Naive thymus-derived CD8-positive, alpha-beta T cell (primary cell): ENCODE measurements around the gene PPARG. TPM values are rescaled to one million over a fixed set of nuclear protein-coding genes. Genes with fewer than 3 reads are reported as not detected.
"Not testable (repeated sequence)": the region's sequence is repeated elsewhere in the genome, so short reads cannot be mapped to it uniquely, and the experiment has no call there.

Source experiments
- ATAC-seq, 2 donors: fragments of 150-1000 bp; cut with Tn5 transposase in 1 of 2; sonication (Bioruptor Pico), chemical (Tn5 transposase) in 1 of 2; 1 replicate in 1 of 2; 2 replicates in 1 of 2; pipeline ENCODE4 v1.10.0; 2021; ENCODE audit warnings: mild to moderate bottlenecking in 2 of 2, moderate library complexity in 2 of 2
- POLR2A ChIA-PET: fragments of 350-600 bp; sonication (Branson Sonifier 250); formaldehyde crosslinking; loops from one replicate; lab custom pipeline; 2021; ENCODE audit warnings: antibody characterized with exemption; lab: Charles Lee
- DNase-seq, 10 donors: peaks; one replicate each; pipeline versions ENCODE4 v3.0.0 to v3.0.0-alpha.2; 2020 to 2022
- H3K27ac Mint-ChIP-seq, 10 donors: one replicate each; pipeline ENCODE4 v1.8.0; 2020 to 2022; ENCODE audit warnings: mild to moderate bottlenecking in 10 of 10, mixed read lengths in 10 of 10, moderate library complexity in 4 of 10, inconsistent platforms in 1 of 10
- H3K27me3 Mint-ChIP-seq, 5 donors: one replicate each; pipeline ENCODE4 v1.8.0; 2021 to 2022; ENCODE audit warnings: mixed read lengths in 5 of 5
- H3K36me3 Mint-ChIP-seq, 3 donors: one replicate each; pipeline ENCODE4 v1.8.0; 2020 to 2022; ENCODE audit warnings: mixed read lengths in 3 of 3, mild to moderate bottlenecking in 2 of 3, inconsistent platforms in 1 of 3
- H3K4me1 Mint-ChIP-seq, 4 donors: one replicate each; pipeline ENCODE4 v1.8.0; 2021 to 2022; ENCODE audit warnings: mixed read lengths in 4 of 4
- H3K4me3 Mint-ChIP-seq, 10 donors: one replicate each; pipeline ENCODE4 v1.8.0; 2020 to 2022; ENCODE audit warnings: mild to moderate bottlenecking in 10 of 10, mixed read lengths in 10 of 10, moderate library complexity in 6 of 10, inconsistent platforms in 1 of 10
- H3K9me3 Mint-ChIP-seq, 9 donors: one replicate each; pipeline ENCODE4 v1.8.0; 2020 to 2022; ENCODE audit warnings: mixed read lengths in 9 of 9, mild to moderate bottlenecking in 3 of 9, inconsistent platforms in 1 of 9, moderate library complexity in 1 of 9
- polyA plus RNA-seq, 3 donors: library from polyadenylated mRNA; unstranded; fragments of 300-500 nt; fragmentation: Illumina TruSeq; gene quantifications; one replicate each; pipeline ENCODE4 v1.2.3, GENCODE V29; 2021
- total RNA-seq, 8 experiments: library from RNA in 2 of 8; stranded (reverse) in 2 of 8; gene quantifications; one replicate each; pipeline ENCODE4 v1.2.3 and lab custom pipeline; 2021 to 2026

The PPARG gene
- total and polyA plus RNA-seq, 5 experiments from 2014 or later: not detected

- Mint-ChIP-seq H3K27me3 (no peaks in the 10 kb centered on the region), H3K27ac (no peak overlapping the region), H3K9me3 (peaks cover 0 to 3% (median 0%) of the 10 kb centered on the region in 9 donors), H3K36me3 (no peaks in the 10 kb centered on the region), H3K4me3 (no peak overlapping the region), H3K4me1 (no peaks in the 10 kb centered on the region)
- POLR2A ChIA-PET: no interaction called here
- ATAC-seq (no peak), DNase-seq (no peak)
Measured at GRCh38 chr3:12451960-12452359, 163.1 kb downstream of the PPARG start.

- no peak for DNase-seq
- POLR2A ChIA-PET: no interaction called here
- Mint-ChIP-seq H3K4me1 (no peaks in the 10 kb centered on the region), H3K27ac (no peak overlapping the region), H3K36me3 (no peaks in the 10 kb centered on the region), H3K27me3 (no peaks in the 10 kb centered on the region), H3K4me3 (no peak overlapping the region), H3K9me3 (peaks cover 0 to 3% (median 0%) of the 10 kb centered on the region in 9 donors)
- ATAC-seq: no peak
Measured at GRCh38 chr3:12452361-12453330, 163.8 kb downstream of the PPARG start.

GRCh38 chr3:12454076-12454815, 165.4 kb downstream of the PPARG start:
- Mint-ChIP-seq H3K9me3 (peaks cover 0 to 3% (median 0%) of the 10 kb centered on the region in 9 donors), H3K4me1 (no peaks in the 10 kb centered on the region), H3K27me3 (no peaks in the 10 kb centered on the region), H3K36me3 (no peaks in the 10 kb centered on the region), H3K27ac (peak overlapping the region in 1 of 10 donors; percentile 56), H3K4me3 (no peak overlapping the region)
- ATAC-seq: no peak
- POLR2A ChIA-PET: no interaction called here
- DNase-seq: no peak

- POLR2A ChIA-PET: no interaction called here
- H3K27me3 Mint-ChIP-seq: no peaks in the 10 kb centered on the region
- peaks cover 0 to 3% (median 0%) of the 10 kb centered on the region in 9 donors for H3K9me3 Mint-ChIP-seq
- H3K36me3 Mint-ChIP-seq: no peaks in the 10 kb centered on the region
- DNase-seq (no peak), ATAC-seq (no peak)
- H3K27ac Mint-ChIP-seq: peak overlapping the region in 1 of 10 donors; percentile 56
- H3K4me1 Mint-ChIP-seq: no peaks in the 10 kb centered on the region
- H3K4me3 Mint-ChIP-seq: no peak overlapping the region
Measured at GRCh38 chr3:12454816-12455121, 165.9 kb downstream of the PPARG start.

- peaks cover 0 to 3% (median 0%) of the 10 kb centered on the region in 9 donors for H3K9me3 Mint-ChIP-seq
- POLR2A ChIA-PET: no interaction called here
- H3K36me3 Mint-ChIP-seq: no peaks in the 10 kb centered on the region
- H3K27ac Mint-ChIP-seq: no peak overlapping the region
- H3K4me1 Mint-ChIP-seq: no peaks in the 10 kb centered on the region
- no peaks in the 10 kb centered on the region for H3K27me3 Mint-ChIP-seq
- no peak for ATAC-seq
- H3K4me3 Mint-ChIP-seq: no peak overlapping the region
- DNase-seq: no peak
Measured at GRCh38 chr3:12455740-12456139, 166.9 kb downstream of the PPARG start.

GRCh38 chr3:12456441-12456840, 167.6 kb downstream of the PPARG start:
- Mint-ChIP-seq H3K4me1 (peaks cover 0 to 3% (median 1%) of the 10 kb centered on the region in 4 donors), H3K27me3 (no peaks in the 10 kb centered on the region), H3K4me3 (no peak overlapping the region), H3K36me3 (no peaks in the 10 kb centered on the region), H3K27ac (no peak overlapping the region), H3K9me3 (peaks cover 0 to 3% (median 0%) of the 10 kb centered on the region in 9 donors)
- POLR2A ChIA-PET: no interaction called here
- no peak for DNase-seq
- no peak for ATAC-seq

- POLR2A ChIA-PET, H3K4me1 Mint-ChIP-seq, H3K9me3 Mint-ChIP-seq, ATAC-seq, H3K27me3 Mint-ChIP-seq, DNase-seq, H3K27ac Mint-ChIP-seq, H3K4me3 Mint-ChIP-seq, H3K36me3 Mint-ChIP-seq: not testable (repeated sequence)
Measured at GRCh38 chr3:12457380-12457779, 168.5 kb downstream of the PPARG start.

GRCh38 chr3:12458901-12459300, 170.0 kb downstream of the PPARG start:
- H3K4me1 Mint-ChIP-seq: peaks cover 8 to 21% (median 9%) of the 10 kb centered on the region in 4 donors
- POLR2A ChIA-PET: no interaction called here
- DNase-seq (no peak), ATAC-seq (no peak)
- H3K9me3 Mint-ChIP-seq: no peaks in the 10 kb centered on the region
- no peaks in the 10 kb centered on the region for H3K27me3 Mint-ChIP-seq
- no peaks in the 10 kb centered on the region for H3K36me3 Mint-ChIP-seq
- H3K27ac Mint-ChIP-seq: no peak overlapping the region
- no peak overlapping the region for H3K4me3 Mint-ChIP-seq

- Mint-ChIP-seq H3K27me3 (no peaks in the 10 kb centered on the region), H3K4me3 (no peak overlapping the region), H3K36me3 (no peaks in the 10 kb centered on the region), H3K27ac (peak overlapping the region in 1 of 10 donors; percentile 34), H3K4me1 (peaks cover 9 to 28% (median 11%) of the 10 kb centered on the region in 4 donors), H3K9me3 (no peaks in the 10 kb centered on the region)
- ATAC-seq (no peak), DNase-seq (no peak)
- POLR2A ChIA-PET: no interaction called here
Measured at GRCh38 chr3:12460127-12460526, 171.3 kb downstream of the PPARG start.

GRCh38 chr3:12461097-12461649, 172.3 kb downstream of the PPARG start:
- Mint-ChIP-seq H3K4me3 (peak overlapping the region in 1 of 10 donors; percentile 11), H3K9me3 (no peaks in the 10 kb centered on the region), H3K4me1 (peaks cover 9 to 28% (median 11%) of the 10 kb centered on the region in 4 donors), H3K27me3 (no peaks in the 10 kb centered on the region), H3K36me3 (no peaks in the 10 kb centered on the region), H3K27ac (peak overlapping the region in 7 of 10 donors; percentile 1 to 87 (median 44))
- DNase-seq (no peak), ATAC-seq (no peak)
- POLR2A ChIA-PET: no interaction called here

GRCh38 chr3:12462159-12462947, 173.5 kb downstream of the PPARG start:
- Mint-ChIP-seq H3K4me3 (peak overlapping the region; percentile 30 to 79 (median 70)), H3K4me1 (peaks cover 9 to 28% (median 11%) of the 10 kb centered on the region in 4 donors), H3K9me3 (no peaks in the 10 kb centered on the region), H3K27me3 (no peaks in the 10 kb centered on the region), H3K27ac (peak overlapping the region in 9 of 10 donors; percentile 74 to 93 (median 87)), H3K36me3 (no peaks in the 10 kb centered on the region)
- peak in 7 of 10 donors; percentile 5 to 37 (median 17) for DNase-seq
- POLR2A ChIA-PET: no interaction called here
- peak; percentile 84 to 90 for ATAC-seq

- POLR2A ChIA-PET: interaction anchor here (0.6 to 1.9 kb wide), 3 partner anchors 12 to 71 kb away, joined by 3 to 6 read pairs (median 5); partner anchors contain the start of gene TSEN2
- peaks cover 9 to 28% (median 11%) of the 10 kb centered on the region in 4 donors for H3K4me1 Mint-ChIP-seq
- peaks cover 0 to 4% (median 0%) of the 10 kb centered on the region in 5 donors for H3K27me3 Mint-ChIP-seq
- no peak for DNase-seq
- peak overlapping the region in 2 of 10 donors; percentile 24 to 31 for H3K4me3 Mint-ChIP-seq
- H3K36me3 Mint-ChIP-seq: no peaks in the 10 kb centered on the region
- ATAC-seq: no peak
- no peaks in the 10 kb centered on the region for H3K9me3 Mint-ChIP-seq
- peak overlapping the region in 7 of 10 donors; percentile 33 to 93 (median 61) for H3K27ac Mint-ChIP-seq
Measured at GRCh38 chr3:12463686-12464085, 174.8 kb downstream of the PPARG start.
